Neural progenitor cell (in vitro differentiated cells): Measurements from ENCODE around the gene TFPT. TPM values are rescaled to one million over a fixed set of nuclear protein-coding genes. Genes with fewer than 3 reads are reported as not detected.

ENCODE experiments used
- DNase-seq: peaks from one replicate; pipeline ENCODE4 v3.0.0-alpha.2; 2016; ENCODE audit warnings: low spot score
- H2AFZ ChIP-seq: fragments of 200-600 bp; sonication (generic); replicated peaks from 2 replicates; pipeline ENCODE4 v1.6.1; 2016; ENCODE audit warnings: antibody characterized with exemption
- H3F3A ChIP-seq: fragments of 200-600 bp; sonication (generic); 2 replicates; pipeline ENCODE4 v1.6.1; 2016; ENCODE audit warnings: antibody characterized with exemption, low read depth
- H3K27ac ChIP-seq: fragments of 200-600 bp; sonication (generic); 2 replicates; pipeline ENCODE4 v1.5.1; 2016; ENCODE audit warnings: mild to moderate bottlenecking
- H3K27me3 ChIP-seq: fragments of 200-600 bp; sonication (generic); 2 replicates; pipeline ENCODE4 v1.6.1; 2016; ENCODE audit warnings: mild to moderate bottlenecking, moderate library complexity
- H3K36me3 ChIP-seq: fragments of 200-600 bp; sonication (generic); 2 replicates; pipeline ENCODE4 v1.5.1; 2016
- H3K4me1 ChIP-seq: fragments of 200-600 bp; sonication (generic); 2 replicates; pipeline ENCODE4 v1.6.1; 2016; ENCODE audit warnings: mixed run types
- H3K4me2 ChIP-seq: fragments of 200-600 bp; sonication (generic); 2 replicates; pipeline ENCODE4 v1.6.1; 2016
- H3K4me3 ChIP-seq: fragments of 200-600 bp; sonication (generic); 2 replicates; pipeline ENCODE4 v1.5.1; 2016
- H3K79me2 ChIP-seq: fragments of 200-600 bp; sonication (generic); 2 replicates; pipeline ENCODE4 v1.6.1; 2016; ENCODE audit warnings: low read depth
- H3K9ac ChIP-seq: fragments of 200-600 bp; sonication (generic); 2 replicates; pipeline ENCODE4 v1.6.1; 2016
- H3K9me3 ChIP-seq: fragments of 200-600 bp; sonication (generic); 2 replicates; pipeline ENCODE4 v1.5.1; 2016; ENCODE audit warnings: low read depth
- H4K20me1 ChIP-seq: fragments of 200-600 bp; sonication (generic); 2 replicates; pipeline ENCODE4 v1.6.1; 2016; ENCODE audit warnings: low read depth
- H3K27ac Mint-ChIP-seq: 3 replicates; pipeline ENCODE4 v1.8.0; 2021; ENCODE audit warnings: mixed read lengths
- H3K27me3 Mint-ChIP-seq: 2 replicates; pipeline ENCODE4 v1.8.0; 2022; ENCODE audit warnings: low read depth, mild to moderate bottlenecking, inconsistent platforms, moderate library complexity, mixed read lengths; ENCODE audit not compliant: insufficient read depth
- H3K36me3 Mint-ChIP-seq: 3 replicates; pipeline ENCODE4 v1.8.0; 2021; ENCODE audit warnings: mixed read lengths
- H3K4me1 Mint-ChIP-seq: 3 replicates; pipeline ENCODE4 v1.8.0; 2021; ENCODE audit warnings: mixed read lengths
- H3K4me3 Mint-ChIP-seq: 3 replicates; pipeline ENCODE4 v1.8.0; 2021; ENCODE audit warnings: mild to moderate bottlenecking, moderate library complexity, mixed read lengths
- H3K9me3 Mint-ChIP-seq: 3 replicates; pipeline ENCODE4 v1.8.0; 2020; ENCODE audit warnings: mixed read lengths
- EZH2 ChIP-seq: fragments of 200-600 bp; sonication (generic); IDR thresholded peaks from 2 replicates; pipeline ENCODE4 v1.6.1; 2017; ENCODE audit warnings: antibody characterized with exemption, mild to moderate bottlenecking, moderate library complexity
- EZH2phosphoT487 ChIP-seq: fragments of 200-600 bp; sonication (generic); IDR thresholded peaks from 2 replicates; pipeline ENCODE4 v1.6.1; 2017; ENCODE audit warnings: antibody characterized with exemption
- total RNA-seq: library from RNA; depleted of rRNA; stranded (reverse); fragments of >200 nt; gene quantifications from 2 replicates; pipeline ENCODE4 v1.2.3, GENCODE V29; 2015; ENCODE audit warnings: low replicate concordance
- TF ChIP-seq, protein P1 (sequence below): fragments of 200-600 bp; sonication (generic); IDR thresholded peaks from 2 replicates; pipeline ENCODE4 v1.5.1; 2017; ENCODE audit warnings: antibody characterized with exemption, mild to moderate bottlenecking

Gene TFPT
- total RNA-seq, 1 donor from 2014 or later = 9.4 TPM

DNA sequence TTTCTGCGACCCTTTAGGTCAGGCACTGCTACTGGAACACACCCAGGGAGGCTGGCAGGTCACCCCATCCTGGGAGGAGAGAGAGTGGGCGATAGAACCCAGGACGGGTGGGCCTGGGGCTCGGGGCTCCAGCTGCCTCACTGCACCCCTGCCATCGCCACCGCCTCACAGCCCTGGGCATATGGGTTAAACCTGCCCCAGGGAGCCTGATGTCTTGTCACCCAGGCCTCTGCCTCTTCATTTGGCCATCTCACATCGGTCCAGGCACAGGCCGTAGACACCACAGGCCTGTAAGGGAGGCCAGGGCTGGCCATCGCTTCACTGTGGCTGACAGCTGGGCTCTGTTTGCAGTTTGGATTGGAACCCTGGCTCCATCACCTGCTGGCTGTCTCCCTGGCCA lies 10.3 kb upstream of the TFPT start:
- H3F3A ChIP-seq = no peaks in the 10 kb centered on the region
- H3K27ac Mint-ChIP-seq = no peak overlapping the region
- H3K27ac ChIP-seq = no peak overlapping the region
- H3K27me3 ChIP-seq = no peaks in the 10 kb centered on the region
- no peaks in the 10 kb centered on the region for H3K79me2 ChIP-seq
- no peaks in the 10 kb centered on the region for H3K9me3 ChIP-seq
- H3K4me3 Mint-ChIP-seq = no peak overlapping the region
- TF ChIP-seq, protein P1, sequence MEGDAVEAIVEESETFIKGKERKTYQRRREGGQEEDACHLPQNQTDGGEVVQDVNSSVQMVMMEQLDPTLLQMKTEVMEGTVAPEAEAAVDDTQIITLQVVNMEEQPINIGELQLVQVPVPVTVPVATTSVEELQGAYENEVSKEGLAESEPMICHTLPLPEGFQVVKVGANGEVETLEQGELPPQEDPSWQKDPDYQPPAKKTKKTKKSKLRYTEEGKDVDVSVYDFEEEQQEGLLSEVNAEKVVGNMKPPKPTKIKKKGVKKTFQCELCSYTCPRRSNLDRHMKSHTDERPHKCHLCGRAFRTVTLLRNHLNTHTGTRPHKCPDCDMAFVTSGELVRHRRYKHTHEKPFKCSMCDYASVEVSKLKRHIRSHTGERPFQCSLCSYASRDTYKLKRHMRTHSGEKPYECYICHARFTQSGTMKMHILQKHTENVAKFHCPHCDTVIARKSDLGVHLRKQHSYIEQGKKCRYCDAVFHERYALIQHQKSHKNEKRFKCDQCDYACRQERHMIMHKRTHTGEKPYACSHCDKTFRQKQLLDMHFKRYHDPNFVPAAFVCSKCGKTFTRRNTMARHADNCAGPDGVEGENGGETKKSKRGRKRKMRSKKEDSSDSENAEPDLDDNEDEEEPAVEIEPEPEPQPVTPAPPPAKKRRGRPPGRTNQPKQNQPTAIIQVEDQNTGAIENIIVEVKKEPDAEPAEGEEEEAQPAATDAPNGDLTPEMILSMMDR = no peak
- TF ChIP-seq EZH2 (no peak), EZH2phosphoT487 (no peak)
- H3K9me3 Mint-ChIP-seq = no peaks in the 10 kb centered on the region
- H3K4me2 ChIP-seq = no peak overlapping the region
- no peaks in the 10 kb centered on the region for H3K4me1 Mint-ChIP-seq
- H4K20me1 ChIP-seq = no peaks in the 10 kb centered on the region
- H2AFZ ChIP-seq = no peak overlapping the region
- no peaks in the 10 kb centered on the region for H3K36me3 ChIP-seq
- DNase-seq = no peak
- no peak overlapping the region for H3K9ac ChIP-seq
- H3K27me3 Mint-ChIP-seq = peaks cover 6% of the 10 kb centered on the region
- peaks cover 18% of the 10 kb centered on the region for H3K36me3 Mint-ChIP-seq
- H3K4me1 ChIP-seq = no peaks in the 10 kb centered on the region
- no peak overlapping the region for H3K4me3 ChIP-seq

DNA sequence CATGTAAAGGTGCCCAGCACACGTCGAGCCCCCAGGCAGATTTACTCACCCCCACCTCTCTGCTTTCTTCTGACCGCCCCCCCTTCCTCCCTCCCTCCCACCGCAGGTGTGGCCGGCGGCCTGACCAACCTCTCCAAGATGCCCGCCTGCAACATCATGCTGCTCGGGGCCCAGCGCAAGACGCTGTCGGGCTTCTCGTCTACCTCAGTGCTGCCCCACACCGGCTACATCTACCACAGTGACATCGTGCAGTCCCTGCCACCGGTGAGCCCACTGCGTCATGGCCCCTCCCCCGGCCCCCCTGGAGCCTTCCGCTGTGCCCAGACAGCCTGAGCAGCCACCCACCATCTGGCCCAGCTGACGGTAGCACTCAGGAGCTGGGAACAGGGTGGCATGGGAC lies 8.9 kb upstream of the TFPT start:
- H3K4me1 Mint-ChIP-seq = no peaks in the 10 kb centered on the region
- Histone ChIP-seq H3K9me3 (no peaks in the 10 kb centered on the region), H3K36me3 (no peaks in the 10 kb centered on the region), H3K4me2 (no peak overlapping the region), H3K9ac (no peak overlapping the region), H2AFZ (no peak overlapping the region), H3K27ac (no peak overlapping the region), H4K20me1 (no peaks in the 10 kb centered on the region), H3K4me3 (no peak overlapping the region), H3K79me2 (no peaks in the 10 kb centered on the region), H3F3A (no peaks in the 10 kb centered on the region), H3K4me1 (no peaks in the 10 kb centered on the region), H3K27me3 (no peaks in the 10 kb centered on the region)
- peaks cover 22% of the 10 kb centered on the region for H3K36me3 Mint-ChIP-seq
- no peaks in the 10 kb centered on the region for H3K9me3 Mint-ChIP-seq
- H3K4me3 Mint-ChIP-seq = no peak overlapping the region
- H3K27ac Mint-ChIP-seq = no peak overlapping the region
- DNase-seq = no peak
- H3K27me3 Mint-ChIP-seq = peaks cover 6% of the 10 kb centered on the region
- TF ChIP-seq, protein P1 = no peak
- no peak for TF ChIP-seq EZH2phosphoT487

DNA sequence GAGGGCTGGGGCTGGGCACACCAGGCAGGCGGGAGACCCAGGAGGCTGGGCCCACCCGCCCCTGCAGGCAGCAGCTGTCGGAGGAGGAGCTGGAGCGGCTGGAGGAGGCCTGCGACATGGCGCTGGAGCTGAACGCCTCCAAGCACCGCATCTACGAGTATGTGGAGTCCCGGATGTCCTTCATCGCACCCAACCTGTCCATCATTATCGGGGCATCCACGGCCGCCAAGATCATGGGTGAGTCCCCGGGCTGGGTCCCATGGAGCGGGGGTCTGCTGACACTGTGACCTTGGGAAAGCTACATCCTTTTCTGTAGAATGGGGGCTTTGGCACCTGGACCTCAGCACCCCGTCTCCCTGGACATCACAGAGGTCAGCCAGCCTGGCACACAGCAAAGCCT lies 8.2 kb upstream of the TFPT start:
- H3K79me2 ChIP-seq = no peaks in the 10 kb centered on the region
- no peaks in the 10 kb centered on the region for H3K9me3 Mint-ChIP-seq
- no peaks in the 10 kb centered on the region for H3K4me1 ChIP-seq
- no peak overlapping the region for H3K4me2 ChIP-seq
- no peak for DNase-seq
- no peaks in the 10 kb centered on the region for H3K4me1 Mint-ChIP-seq
- H3K9ac ChIP-seq = no peak overlapping the region
- no peak overlapping the region for H3K4me3 ChIP-seq
- H3K27me3 ChIP-seq = no peaks in the 10 kb centered on the region
- no peaks in the 10 kb centered on the region for H3K9me3 ChIP-seq
- TF ChIP-seq, protein P1 = no peak
- no peak for TF ChIP-seq EZH2
- no peak overlapping the region for H3K27ac ChIP-seq
- H3K36me3 Mint-ChIP-seq = peaks cover 23% of the 10 kb centered on the region
- no peaks in the 10 kb centered on the region for H3F3A ChIP-seq
- peaks cover 3% of the 10 kb centered on the region for H3K27me3 Mint-ChIP-seq
- H3K36me3 ChIP-seq = no peaks in the 10 kb centered on the region
- no peak overlapping the region for H3K27ac Mint-ChIP-seq
- H4K20me1 ChIP-seq = no peaks in the 10 kb centered on the region
- H2AFZ ChIP-seq = no peak overlapping the region
- H3K4me3 Mint-ChIP-seq = no peak overlapping the region

DNA sequence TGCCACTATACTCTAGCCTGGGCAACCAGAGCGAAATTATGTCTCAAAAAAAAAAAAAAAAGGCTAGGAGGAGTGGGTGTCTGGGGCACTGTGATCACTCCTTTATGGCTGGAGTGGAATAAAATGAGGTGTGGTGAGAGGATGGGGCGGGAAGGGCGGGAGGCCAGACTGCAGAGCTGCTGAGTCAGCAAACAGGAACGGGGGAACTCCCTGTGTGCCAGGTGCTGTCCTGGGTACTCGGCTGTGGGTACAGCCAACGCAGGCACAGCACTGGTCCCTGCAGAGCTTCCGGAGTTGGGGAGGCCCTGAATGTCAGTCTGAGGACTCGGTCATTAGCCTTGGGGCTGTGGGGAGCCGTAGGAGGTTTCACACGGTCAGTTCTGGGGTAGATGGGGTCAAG lies 5.8 kb upstream of the TFPT start:
- H3K36me3 ChIP-seq = no peaks in the 10 kb centered on the region
- H3K27me3 Mint-ChIP-seq = peaks cover 7% of the 10 kb centered on the region
- peaks cover 7% of the 10 kb centered on the region for H4K20me1 ChIP-seq
- H3K9me3 ChIP-seq = no peaks in the 10 kb centered on the region
- H3K4me3 ChIP-seq = no peak overlapping the region
- H3K4me3 Mint-ChIP-seq = no peak overlapping the region
- H3K27ac ChIP-seq = no peak overlapping the region
- peaks cover 15% of the 10 kb centered on the region for H3K36me3 Mint-ChIP-seq
- H3K9ac ChIP-seq = no peak overlapping the region
- H3K4me2 ChIP-seq = no peak overlapping the region
- peaks cover 9% of the 10 kb centered on the region for H3K4me1 Mint-ChIP-seq
- TF ChIP-seq EZH2 (no peak), EZH2phosphoT487 (no peak)
- TF ChIP-seq, protein P1 = no peak
- peaks cover 11% of the 10 kb centered on the region for H3K79me2 ChIP-seq
- H3K27ac Mint-ChIP-seq = no peak overlapping the region
- H3K27me3 ChIP-seq = no peaks in the 10 kb centered on the region
- peaks cover 3% of the 10 kb centered on the region for H3K4me1 ChIP-seq
- no peaks in the 10 kb centered on the region for H3K9me3 Mint-ChIP-seq
- no peak overlapping the region for H2AFZ ChIP-seq
- DNase-seq = no peak
- H3F3A ChIP-seq = no peaks in the 10 kb centered on the region
